ENCODE data around the gene B3GALT5. TPM values are rescaled to one million over a fixed set of nuclear protein-coding genes. Genes with fewer than 3 reads are reported as not detected.

Gene B3GALT5
- total RNA-seq, 1 donor from 2014 or later = 0.06 TPM

- DNase-seq (ENCODE audit: low spot score) = no peak
Observed at GRCh38 chr21:39602793-39603192, 9.9 kb upstream of the B3GALT5 start.

GRCh38 chr21:39604951-39605350 is 7.8 kb upstream of the B3GALT5 start:
- no peak for DNase-seq (ENCODE audit: low spot score)

DNA sequence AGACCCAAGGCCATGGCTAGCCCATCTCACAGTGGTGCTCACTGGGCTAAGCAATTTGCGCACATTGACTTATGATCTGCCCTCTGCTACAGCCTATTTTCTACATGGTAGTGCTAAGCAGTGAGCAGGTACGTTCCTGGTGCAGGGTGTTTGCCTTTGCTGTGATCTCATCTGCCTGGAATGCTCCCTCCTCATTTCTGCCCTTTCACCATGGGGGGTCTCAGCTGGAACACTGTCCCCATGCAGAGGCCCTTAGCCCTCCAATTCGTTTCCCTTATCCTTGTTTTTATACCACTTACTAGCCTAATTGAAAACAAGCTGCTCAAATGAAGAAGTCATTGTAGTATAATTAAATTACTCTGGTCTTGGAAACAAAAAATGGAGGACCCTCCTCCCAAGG is 2.0 kb upstream of the B3GALT5 start:
- no peak for DNase-seq (ENCODE audit: low spot score)

DNA sequence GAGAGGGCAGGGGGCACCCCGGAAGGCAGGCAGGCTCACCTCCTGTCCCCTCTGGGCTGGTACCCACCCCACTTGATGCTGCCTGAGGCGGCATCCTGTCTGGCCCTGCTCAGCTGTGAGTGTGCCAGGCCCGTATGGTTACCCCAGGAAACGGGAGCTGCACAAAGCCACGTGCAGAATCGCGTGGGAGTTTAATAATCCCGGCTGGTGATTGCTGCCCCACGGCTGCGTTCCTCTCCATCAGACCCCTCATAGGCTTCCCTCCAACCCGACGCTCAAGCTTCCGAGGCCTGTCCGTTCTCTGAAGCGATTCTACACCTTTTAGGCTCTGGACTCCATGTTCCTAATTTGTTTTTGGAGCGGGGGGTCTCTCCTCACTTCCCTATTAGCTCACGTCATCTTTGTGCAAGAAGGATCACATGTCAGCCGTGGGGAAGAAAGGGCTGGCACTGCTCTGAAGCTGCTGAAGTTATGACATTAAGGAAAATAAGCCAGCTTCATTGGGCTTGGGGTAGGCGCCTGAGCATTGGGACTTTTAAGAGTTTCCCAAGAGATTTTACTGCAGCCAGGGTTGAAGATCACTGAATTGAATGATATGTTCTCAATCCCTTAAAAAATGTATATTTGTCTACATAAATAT is 1.1 kb upstream of the B3GALT5 start:
- no peak for DNase-seq (ENCODE audit: low spot score)

DNA sequence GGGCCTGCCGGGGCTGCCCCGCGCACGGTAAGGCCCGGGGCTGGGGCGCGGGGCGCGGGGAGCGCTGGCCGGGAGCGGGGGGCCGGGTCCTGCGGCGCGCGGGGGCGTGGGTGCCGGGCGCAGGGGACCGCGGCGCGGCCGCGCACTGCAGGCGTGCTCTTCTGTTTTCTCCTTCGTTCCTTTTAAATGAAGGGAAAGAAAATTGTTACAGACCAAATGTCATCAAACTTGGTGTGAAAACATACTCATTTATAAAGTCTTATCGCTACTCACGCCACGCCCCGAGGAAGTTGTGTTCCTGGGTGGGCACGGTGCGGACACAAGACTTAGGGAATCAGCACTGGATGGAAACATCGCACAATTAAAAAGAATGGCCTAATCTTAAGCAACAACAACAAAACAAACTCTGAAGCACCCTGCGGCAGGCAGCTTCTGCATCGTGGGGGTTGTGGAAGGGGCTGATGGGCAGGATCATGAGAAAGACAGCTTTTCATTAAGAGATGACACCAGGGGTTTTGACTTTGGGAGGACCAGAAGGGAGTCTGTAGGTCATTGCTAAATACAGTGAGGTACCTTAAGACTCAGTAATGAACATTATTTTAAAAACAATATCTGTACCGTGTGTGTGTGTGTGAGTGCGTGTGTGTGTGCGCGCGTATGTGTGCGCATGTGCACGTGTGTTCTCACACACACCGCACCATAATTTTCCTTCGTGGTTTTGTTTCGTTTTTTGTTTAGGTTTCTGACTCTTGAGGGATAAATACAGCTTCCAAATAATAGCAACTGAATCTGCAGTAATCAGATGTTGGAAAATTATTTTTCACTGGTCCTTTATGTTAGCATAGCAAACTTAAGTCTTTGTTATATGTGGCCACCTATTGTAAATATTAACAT is 548 bp downstream of the B3GALT5 start:
- no peak for DNase-seq (ENCODE audit: low spot score)

- no peak for DNase-seq (ENCODE audit: low spot score)
Observed at GRCh38 chr21:39616211-39616772, 3.6 kb downstream of the B3GALT5 start.

GRCh38 chr21:39620856-39621255 is 8.1 kb downstream of the B3GALT5 start:
- DNase-seq (ENCODE audit: low spot score) = no peak

DNA sequence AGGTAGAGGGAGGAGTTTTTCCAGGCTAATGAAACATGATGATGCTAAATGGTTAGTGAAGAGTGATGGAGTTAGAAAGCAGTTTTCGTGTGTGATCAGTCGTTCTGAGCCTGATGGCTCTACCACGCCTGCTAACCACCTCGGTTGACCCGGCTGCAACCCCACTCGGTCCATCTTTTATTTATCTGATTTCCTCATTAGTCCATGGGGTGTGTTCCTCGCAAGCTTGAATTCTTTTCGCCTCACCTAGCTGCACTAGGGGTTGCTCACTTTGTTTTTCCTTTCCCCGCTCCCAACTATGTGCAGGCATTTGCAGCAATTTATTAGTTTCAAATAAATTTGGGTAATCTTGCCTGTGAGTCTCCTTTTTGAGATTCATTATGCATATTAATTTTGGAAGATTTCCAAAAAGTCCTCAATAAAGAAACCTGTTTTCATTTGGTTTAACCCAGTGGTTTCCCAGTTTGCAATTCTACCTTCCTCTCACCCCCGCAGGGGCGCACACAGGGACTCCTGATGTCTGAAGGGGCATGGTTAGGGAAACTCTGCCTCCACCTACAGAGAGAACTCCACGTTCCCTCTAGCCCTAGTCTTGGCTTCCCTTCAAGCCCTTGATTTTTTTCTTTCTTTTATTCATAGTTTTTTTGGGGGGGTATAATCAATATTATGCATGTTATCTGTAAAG is 12.6 kb downstream of the B3GALT5 start:
- DNase-seq (ENCODE audit: low spot score) = no peak

DNA sequence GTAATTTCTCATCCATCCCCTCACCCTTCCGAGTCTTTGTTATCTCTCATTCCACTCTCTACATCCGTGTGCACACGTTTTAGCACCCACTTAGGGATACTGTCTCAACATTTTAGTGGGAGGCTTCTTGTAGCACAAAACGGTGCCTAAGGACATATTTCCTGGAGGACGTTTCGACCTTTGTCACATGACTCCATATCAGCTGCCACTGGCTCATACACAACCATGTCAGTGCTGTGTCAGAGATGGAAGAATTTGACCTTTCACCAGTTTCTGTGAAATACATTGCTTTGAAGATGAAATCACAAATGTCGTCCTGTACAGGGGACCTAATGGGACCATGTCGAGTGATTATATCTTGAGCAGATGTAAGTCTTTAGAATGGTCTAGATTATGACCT is 15.6 kb downstream of the B3GALT5 start:
- no peak for DNase-seq (ENCODE audit: low spot score)

DNA sequence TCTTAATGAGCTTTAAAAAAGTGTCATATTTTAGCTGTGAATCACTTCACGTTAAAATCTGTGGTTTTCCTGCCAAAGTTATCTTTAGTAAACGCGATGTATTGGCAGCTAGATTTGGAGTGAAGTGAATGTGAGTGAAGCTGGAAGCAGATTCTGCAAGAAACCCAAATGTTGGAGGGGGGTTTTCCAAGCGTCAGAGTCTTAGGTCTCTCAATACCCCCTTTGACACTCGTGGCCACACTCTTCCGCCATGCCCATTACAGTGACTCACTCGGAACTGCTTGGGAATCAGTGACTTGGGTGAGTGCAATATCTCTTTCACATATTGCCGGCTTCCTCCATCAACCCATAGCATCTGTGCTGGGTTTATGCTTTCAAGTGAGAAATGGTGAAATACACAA is 17.5 kb downstream of the B3GALT5 start:
- no peak for DNase-seq (ENCODE audit: low spot score)

- no peak for DNase-seq (ENCODE audit: low spot score)
Observed at GRCh38 chr21:39630827-39631226, 18.1 kb downstream of the B3GALT5 start.

DNA sequence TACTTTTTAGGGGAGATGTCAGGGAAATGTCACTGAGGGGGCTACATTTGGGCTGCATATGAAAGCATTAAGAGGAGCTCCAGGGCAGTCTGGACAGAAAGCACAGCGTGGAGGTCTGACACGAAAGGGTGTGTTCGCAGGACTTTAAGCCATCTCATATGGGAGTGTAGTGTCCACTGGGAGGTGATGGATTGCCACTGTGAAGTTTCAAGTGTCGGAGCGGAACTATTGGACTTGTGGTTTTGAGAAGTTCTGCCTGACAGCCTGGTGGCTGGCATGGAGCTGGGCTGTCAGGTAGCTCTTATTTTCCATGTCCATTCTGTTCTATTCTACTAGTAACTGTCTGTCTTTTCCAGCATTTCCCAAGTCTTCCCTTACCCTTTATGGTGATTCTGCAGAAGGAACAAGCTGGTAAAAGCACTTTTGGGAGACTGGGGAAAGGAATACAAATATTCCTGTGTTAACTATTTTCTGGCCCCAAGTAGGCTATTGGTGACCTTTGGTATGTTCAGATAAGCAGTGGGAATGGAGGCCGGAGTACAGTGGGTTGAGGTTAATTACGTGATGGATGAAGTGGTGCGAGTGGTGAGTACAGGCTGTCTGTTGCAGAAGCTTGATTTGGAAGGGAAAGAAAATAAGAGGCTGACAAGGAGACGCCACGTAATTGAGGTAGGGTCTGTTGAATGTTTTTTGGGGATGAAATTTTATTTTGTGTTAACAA is 19.3 kb downstream of the B3GALT5 start:
- no peak for DNase-seq (ENCODE audit: low spot score)

GRCh38 chr21:39632796-39633442 is 20.2 kb downstream of the B3GALT5 start:
- no peak for DNase-seq (ENCODE audit: low spot score)

DNA sequence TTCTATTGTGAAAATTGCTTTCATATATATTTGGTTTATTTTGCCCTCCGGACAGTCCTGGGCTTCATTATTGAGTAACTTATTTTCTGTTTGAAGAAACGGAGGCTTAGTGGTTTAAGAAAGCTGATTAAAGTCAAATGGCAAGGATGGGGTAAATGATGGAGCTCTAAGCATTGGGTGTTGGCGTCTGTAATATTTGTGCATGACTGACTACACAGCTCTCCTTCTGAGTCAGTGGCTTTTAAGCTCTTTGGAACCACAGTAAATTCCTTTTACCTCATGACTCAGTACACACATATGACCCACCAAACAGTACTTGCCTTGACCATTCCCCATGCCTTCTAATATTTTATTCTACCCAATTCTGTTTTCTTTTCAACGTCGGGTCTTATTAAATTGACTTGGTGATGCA is 21.0 kb downstream of the B3GALT5 start:
- DNase-seq (ENCODE audit: low spot score) = no peak

GRCh38 chr21:39634507-39634906 is 21.8 kb downstream of the B3GALT5 start:
- DNase-seq (ENCODE audit: low spot score) = no peak

DNA sequence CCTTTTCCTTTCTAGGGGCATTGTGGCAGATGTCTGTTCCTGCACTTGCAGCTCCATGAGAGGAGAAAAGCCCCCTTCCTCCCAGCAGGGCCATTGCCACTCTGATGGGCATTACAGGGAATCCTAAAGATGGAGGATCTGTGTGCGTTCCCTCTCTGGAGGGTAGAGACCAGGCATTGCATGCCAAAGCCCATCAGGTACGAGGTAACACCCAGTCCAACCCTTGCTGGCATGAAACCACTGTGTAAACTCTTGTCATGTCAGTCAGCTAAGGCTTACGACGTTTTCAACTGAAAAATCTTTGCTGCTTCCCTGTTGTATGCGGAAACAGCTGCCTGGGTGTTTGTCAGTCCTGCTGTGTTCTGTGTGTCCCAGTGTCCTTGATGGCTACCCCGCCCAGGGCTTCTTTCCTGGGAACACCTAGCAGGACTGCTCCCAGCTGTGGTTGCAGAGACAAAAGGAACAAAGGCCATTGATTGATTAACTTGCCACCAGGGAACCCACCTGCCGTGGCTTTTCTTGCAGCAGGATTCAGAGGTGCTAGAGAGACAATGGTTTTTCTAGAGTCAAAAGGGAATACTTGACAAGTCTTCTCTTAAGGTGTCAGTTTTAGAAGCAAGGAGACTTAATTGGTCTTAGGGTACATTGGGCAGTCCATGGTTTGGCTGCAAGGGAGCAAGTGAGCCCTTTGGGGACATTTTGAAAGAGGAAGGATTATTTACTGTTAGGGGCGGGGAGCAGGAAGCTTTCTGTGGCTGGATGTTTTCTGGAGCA is 24.6 kb downstream of the B3GALT5 start:
- DNase-seq (ENCODE audit: low spot score) = no peak

GRCh38 chr21:39637971-39638240 is 25.2 kb downstream of the B3GALT5 start:
- no peak for DNase-seq (ENCODE audit: low spot score)

GRCh38 chr21:39638281-39638680 is 25.5 kb downstream of the B3GALT5 start:
- DNase-seq (ENCODE audit: low spot score) = no peak

- no peak for DNase-seq (ENCODE audit: low spot score)
Observed at GRCh38 chr21:39640754-39641153, 28.0 kb downstream of the B3GALT5 start.

GRCh38 chr21:39641827-39642450 is 29.2 kb downstream of the B3GALT5 start:
- no peak for DNase-seq (ENCODE audit: low spot score)
